M059J (cell line): ENCODE results near the gene POGLUT2. TPM values are rescaled to one million over a fixed set of nuclear protein-coding genes. Genes with fewer than 3 reads are reported as not detected.
"Not testable (repeated sequence)": the region's sequence is repeated elsewhere in the genome, so short reads cannot be mapped to it uniquely, and the experiment has no call there.

Experiments used
- DNase-seq: peaks from one replicate; pipeline ENCODE4 v3.0.0-alpha.2; 2012; ENCODE audit warnings: low read depth
- total RNA-seq: library from RNA; depleted of rRNA; stranded (reverse); fragments of >200 nt; shearing (Covaris generic); gene quantifications from 2 replicates; pipeline ENCODE4 v1.2.3, GENCODE V29; 2014

POGLUT2 gene
- total RNA-seq, 1 experiment from 2014 or later = 25.1 TPM

- no peak for DNase-seq
Measured at GRCh38 chr13:102807699-102808098, 8.9 kb upstream of the POGLUT2 start.

GRCh38 chr13:102805680-102806079 is 6.9 kb upstream of the POGLUT2 start:
- no peak for DNase-seq

GRCh38 chr13:102800145-102801041 is 1.6 kb upstream of the POGLUT2 start:
- peak; percentile 74 for DNase-seq

- DNase-seq = peak; percentile 29
Measured at GRCh38 chr13:102799426-102800144, 809 bp upstream of the POGLUT2 start.

GRCh38 chr13:102793611-102794355 is 5.0 kb downstream of the POGLUT2 start:
- no peak for DNase-seq

- DNase-seq = no peak
Measured at GRCh38 chr13:102792396-102792795, 6.4 kb downstream of the POGLUT2 start.

- no peak for DNase-seq
Measured at GRCh38 chr13:102788683-102789082, 10.1 kb downstream of the POGLUT2 start.

GRCh38 chr13:102784483-102784882 is 14.3 kb downstream of the POGLUT2 start:
- DNase-seq = no peak

- DNase-seq = no peak
Measured at GRCh38 chr13:102781591-102781990, 17.2 kb downstream of the POGLUT2 start.

- not testable (repeated sequence) for DNase-seq
Measured at GRCh38 chr13:102780656-102781055, 18.1 kb downstream of the POGLUT2 start.

- no peak for DNase-seq
Measured at GRCh38 chr13:102779436-102780159, 19.2 kb downstream of the POGLUT2 start.

- DNase-seq = no peak
Measured at GRCh38 chr13:102777736-102778135, 21.0 kb downstream of the POGLUT2 start.

GRCh38 chr13:102776271-102776670 is 22.5 kb downstream of the POGLUT2 start:
- no peak for DNase-seq

GRCh38 chr13:102774591-102775520 is 23.9 kb downstream of the POGLUT2 start:
- DNase-seq = no peak

GRCh38 chr13:102774214-102774568 is 24.6 kb downstream of the POGLUT2 start:
- no peak for DNase-seq

GRCh38 chr13:102773441-102774213 is 25.1 kb downstream of the POGLUT2 start, which contains the start of gene TEX30:
Gene TEX30, minus strand, starts transcription at chr13:102773786. Its CDS starts 3,760 bp downstream, at chr13:102770026.
- DNase-seq = peak; percentile 81

- DNase-seq = no peak
Measured at GRCh38 chr13:102772042-102772425, 26.7 kb downstream of the POGLUT2 start.

- DNase-seq = no peak
Measured at GRCh38 chr13:102771298-102772041, 27.3 kb downstream of the POGLUT2 start.

- no peak for DNase-seq
Measured at GRCh38 chr13:102770435-102770834, 28.3 kb downstream of the POGLUT2 start.
